HCT116 (cell line): ENCODE results near the gene RMDN2. TPM values are rescaled to one million over a fixed set of nuclear protein-coding genes. Genes with fewer than 3 reads are reported as not detected.

Experiments used
- ATAC-seq: fragments of 200-7000 bp; cut with Tn5 transposase; 2 replicates; pipeline ENCODE4 v1.9.1; 2020; ENCODE audit warnings: mild to moderate bottlenecking, moderate library complexity
- BruUV-seq: library from RNA; stranded (reverse); fragments of 400-500 nt; replicated peaks from 2 replicates; lab custom pipeline; 2021; lab: Mats Ljungman, UMichigan
- CTCF ChIA-PET: fragments of 300-600 bp; sonication (Branson Sonifier 250); formaldehyde crosslinking; loops from one replicate; lab custom pipeline; 2021; ENCODE audit warnings: antibody characterized with exemption; lab: Charles Lee
- POLR2A ChIA-PET: fragments of 300-600, 350-600 bp; sonication (Branson Sonifier 250); formaldehyde crosslinking; loops from one replicate; lab custom pipeline; 2021; ENCODE audit warnings: antibody characterized with exemption; lab: Charles Lee
- RAD21 ChIA-PET, 2 experiments: fragments of 300-600 bp; sonication (Branson Sonifier 250); formaldehyde crosslinking; loops; one replicate each; lab custom pipeline; 2023; ENCODE audit warnings: low total read pairs in 2 of 2; ENCODE audit not compliant: uncharacterized antibody in 2 of 2, unreplicated experiment in 2 of 2, low non-redundant PET in 1 of 2; lab: Charles Lee
- DNase-seq: peaks from one replicate; pipeline ENCODE4 v3.0.0-alpha.2; 2010; ENCODE audit warnings: low read depth, low spot score
- H2AFZ ChIP-seq: fragments of 200-600 bp; shearing (Covaris generic), sonication (generic); 2 replicates; pipeline ENCODE4 v1.6.1; 2017; ENCODE audit warnings: low read depth, mixed run types, mixed read lengths, antibody characterized with exemption, low read length; ENCODE audit not compliant: poor library complexity, severe bottlenecking
- H3K27ac ChIP-seq: 2 replicates; pipeline ENCODE4 v1.5.1; 2012; ENCODE audit warnings: low read depth, low read length
- H3K27me3 ChIP-seq: fragments of 200-600 bp; sonication (generic); 2 replicates; pipeline ENCODE4 v1.6.1; 2016; ENCODE audit warnings: mixed run types, low read length, mixed read lengths; ENCODE audit not compliant: insufficient read depth
- H3K36me3 ChIP-seq, 2 experiments: fragments of 200-500 bp in 1 of 2; fragments of 200-600 bp in 1 of 2; sonication (Bioruptor generic) in 1 of 2; sonication (generic) in 1 of 2; 2 replicates each; pipeline versions ENCODE4 v1.5.1 to v1.6.1; 2014 to 2016; ENCODE audit warnings: low read length in 2 of 2, inconsistent platforms in 1 of 2, mixed read lengths in 1 of 2, mixed run types in 1 of 2; ENCODE audit not compliant: insufficient read depth in 2 of 2, control insufficient read depth in 1 of 2
- H3K4me1 ChIP-seq, 2 experiments: fragments of 200-600 bp in 1 of 2; sonication (generic) in 1 of 2; 2 replicates each; pipeline versions ENCODE4 v1.5.1 to v1.6.1; 2012 to 2017; ENCODE audit warnings: low read length in 2 of 2, inconsistent platforms in 1 of 2, mild to moderate bottlenecking in 1 of 2, mixed read lengths in 1 of 2, mixed run types in 1 of 2, moderate library complexity in 1 of 2; ENCODE audit not compliant: insufficient read depth in 2 of 2, control insufficient read depth in 1 of 2
- H3K4me2 ChIP-seq: fragments of 200-600 bp; sonication (generic); 2 replicates; pipeline ENCODE4 v1.6.1; 2017; ENCODE audit warnings: mixed run types, low read length, mixed read lengths
- H3K4me3 ChIP-seq, 2 experiments: fragments of 200-600 bp in 1 of 2; sonication (generic) in 1 of 2; replicated peaks in 1 of 2; 2 replicates each; pipeline ENCODE4 v1.5.1; 2011 to 2016; ENCODE audit warnings: low read length in 2 of 2, control low read depth in 1 of 2, low read depth in 1 of 2, mild to moderate bottlenecking in 1 of 2, mixed read lengths in 1 of 2, mixed run types in 1 of 2
- H3K79me2 ChIP-seq: fragments of 200-600 bp; sonication (generic); 2 replicates; pipeline ENCODE4 v1.6.1; 2017; ENCODE audit warnings: mild to moderate bottlenecking, mixed run types, low read length, moderate library complexity, mixed read lengths; ENCODE audit not compliant: insufficient read depth
- H3K9ac ChIP-seq: fragments of 200-600 bp; sonication (generic); 2 replicates; pipeline ENCODE4 v1.6.1; 2016; ENCODE audit warnings: low read length, mixed read lengths
- H3K9me2 ChIP-seq: fragments of 200-600 bp; sonication (generic), shearing (Covaris generic); 2 replicates; pipeline ENCODE4 v1.6.1; 2017; ENCODE audit warnings: mixed run types, mild to moderate bottlenecking, moderate library complexity; ENCODE audit not compliant: insufficient read depth
- H3K9me3 ChIP-seq, 2 experiments: fragments of 200-500 bp in 1 of 2; fragments of 200-600 bp in 1 of 2; sonication (Bioruptor generic) in 1 of 2; sonication (generic) in 1 of 2; 2 replicates each; pipeline ENCODE4 v1.6.1; 2014 to 2017; ENCODE audit warnings: low read length in 2 of 2, mixed read lengths in 2 of 2, inconsistent platforms in 1 of 2, low read depth in 1 of 2, mild to moderate bottlenecking in 1 of 2, mixed run types in 1 of 2, moderate library complexity in 1 of 2; ENCODE audit not compliant: control insufficient read depth in 1 of 2, insufficient read depth in 1 of 2
- H4K20me1 ChIP-seq: fragments of 200-600 bp; sonication (generic), shearing (Covaris generic); 2 replicates; pipeline ENCODE4 v1.6.1; 2017; ENCODE audit warnings: mixed run types, mild to moderate bottlenecking, moderate library complexity; ENCODE audit not compliant: insufficient read depth
- CEBPB ChIP-seq: IDR thresholded peaks from 2 replicates; pipeline ENCODE4 v1.6.1; 2012; ENCODE audit warnings: low read depth
- EZH2phosphoT487 ChIP-seq: fragments of 200-600 bp; IDR thresholded peaks from 2 replicates; pipeline ENCODE4 v1.6.1; 2018; ENCODE audit warnings: antibody characterized with exemption, borderline replicate concordance
- POLR2A ChIP-seq: IDR thresholded peaks from 2 replicates; pipeline ENCODE4 v1.7.0; 2011; ENCODE audit warnings: borderline replicate concordance; ENCODE audit not compliant: insufficient read depth, insufficient read length; ENCODE audit errors: extremely low read depth
- POLR2AphosphoS5 ChIP-seq: IDR thresholded peaks from 2 replicates; pipeline ENCODE4 v1.6.1; 2011; ENCODE audit warnings: mild to moderate bottlenecking, low read depth, low read length, moderate library complexity
- RAD21 ChIP-seq: IDR thresholded peaks from 2 replicates; pipeline ENCODE4 v1.6.1; 2012; ENCODE audit warnings: low read depth, mild to moderate bottlenecking
- REST ChIP-seq: IDR thresholded peaks from 2 replicates; pipeline ENCODE4 v1.6.1; 2012; ENCODE audit warnings: low read depth
- SIN3A ChIP-seq: IDR thresholded peaks from 2 replicates; pipeline ENCODE4 v1.6.1; 2012; ENCODE audit warnings: low read depth
- SP1 ChIP-seq: IDR thresholded peaks from 2 replicates; pipeline ENCODE4 v1.6.1; 2012; ENCODE audit warnings: low read depth
- TCF7L2 ChIP-seq: IDR thresholded peaks from 2 replicates; pipeline ENCODE4 v1.7.0; 2011; ENCODE audit warnings: borderline replicate concordance, inconsistent platforms; ENCODE audit not compliant: insufficient read depth, insufficient read length; ENCODE audit errors: extremely low read depth
- intact Hi-C: fragments of 100-400 bp; cut with micrococcal nuclease; formaldehyde crosslinking; loops from 2 replicates; pipeline ENCODE4 v1.10.0; 2022
- total RNA-seq: library from RNA; stranded (reverse); gene quantifications from one replicate; pipeline ENCODE4 v1.2.1, GENCODE V29; 2021; ENCODE audit not compliant: unreplicated experiment

RMDN2 gene
- total RNA-seq, 1 experiment from 2014 or later, result 4.5 TPM

- TF ChIP-seq SIN3A (no peak), EZH2phosphoT487 (no peak), POLR2AphosphoS5 (no peak), CEBPB (no peak)
These were observed 17.4 kb upstream of the RMDN2 start (continued) for GRCh38 chr2:37907501-37908225.

GRCh38 chr2:37911296-37911873, 13.7 kb upstream of the RMDN2 start:
- TF ChIP-seq EZH2phosphoT487, result no peak
- TF ChIP-seq TCF7L2, result no peak
- TF ChIP-seq REST, result no peak
- TF ChIP-seq SP1, result no peak
- no peak for TF ChIP-seq SIN3A
- TF ChIP-seq POLR2A, result no peak
- no peak for TF ChIP-seq RAD21
- no peak overlapping the region for H2AFZ ChIP-seq
- H3K36me3 ChIP-seq, result no peaks in the 10 kb centered on the region
- no peak for ATAC-seq
- H3K4me2 ChIP-seq, result no peak overlapping the region
- intact Hi-C loops, result no loop called here
- RAD21 ChIA-PET, result no interaction called here
- no peaks in the 10 kb centered on the region for H3K79me2 ChIP-seq
- H4K20me1 ChIP-seq, result no peaks in the 10 kb centered on the region
- H3K9me2 ChIP-seq, result no peaks in the 10 kb centered on the region
- H3K4me3 ChIP-seq, result no peak overlapping the region
- POLR2A ChIA-PET, result no interaction called here
- CTCF ChIA-PET, result no interaction called here
- no peaks in the 10 kb centered on the region for H3K27me3 ChIP-seq
- H3K27ac ChIP-seq, result no peak overlapping the region
- BruUV-seq, result no TSS peak
- H3K9ac ChIP-seq, result no peak overlapping the region
- no peaks in the 10 kb centered on the region for H3K4me1 ChIP-seq
- H3K9me3 ChIP-seq, result no peaks in the 10 kb centered on the region
- DNase-seq, result no peak
